Measurements from ENCODE around the gene EPHA2.

DNA sequence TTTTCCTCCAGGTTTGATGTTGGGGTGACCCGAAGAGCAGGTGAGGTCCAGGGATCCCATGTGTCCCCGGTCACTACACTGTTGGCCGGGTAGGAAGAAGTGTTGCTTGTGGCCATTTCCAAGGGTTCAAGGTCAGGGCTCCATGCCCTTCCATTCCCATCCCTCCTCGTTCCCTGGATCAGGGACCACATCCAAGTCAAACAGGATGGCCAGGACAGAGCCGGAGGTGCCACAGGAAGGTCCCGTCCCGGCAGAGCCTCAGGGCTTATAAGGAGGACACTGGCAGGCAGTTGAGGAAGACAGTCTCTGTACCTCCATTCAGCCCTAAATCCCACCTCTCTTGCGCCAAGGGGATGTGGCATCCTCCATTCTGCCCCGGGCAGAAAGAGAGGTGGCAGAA is 60.4 kb downstream of the EPHA2 start:
- TF ChIP-seq POLR2AphosphoS5 (IDR thresholded peaks at IDR 0.05; ENCODE audit: low read depth) (no peak), EZH2 (IDR thresholded peaks at IDR 0.05; ENCODE audit: low read depth, unreplicated experiment) (no peak), JUNB (IDR thresholded peaks at IDR 0.05; ENCODE audit: unreplicated experiment) (no peak), EZH2phosphoT487 (IDR thresholded peaks at IDR 0.05; ENCODE audit: unreplicated experiment) (no peak), ZNF114 (CRISPR knock-in tag; IDR thresholded peaks at IDR 0.05) (no peak), CREB1 (CRISPR knock-in tag; IDR thresholded peaks at IDR 0.05; ENCODE audit: low read depth) (no peak), ZNF331 (CRISPR knock-in tag; IDR thresholded peaks at IDR 0.05; ENCODE audit: low read depth) (no peak), STAT1 (IDR thresholded peaks at IDR 0.05; ENCODE audit: unreplicated experiment) (no peak), NANOG (IDR thresholded peaks at IDR 0.05; ENCODE audit: borderline replicate concordance) (no peak)
- TF ChIP-seq, protein P1, sequence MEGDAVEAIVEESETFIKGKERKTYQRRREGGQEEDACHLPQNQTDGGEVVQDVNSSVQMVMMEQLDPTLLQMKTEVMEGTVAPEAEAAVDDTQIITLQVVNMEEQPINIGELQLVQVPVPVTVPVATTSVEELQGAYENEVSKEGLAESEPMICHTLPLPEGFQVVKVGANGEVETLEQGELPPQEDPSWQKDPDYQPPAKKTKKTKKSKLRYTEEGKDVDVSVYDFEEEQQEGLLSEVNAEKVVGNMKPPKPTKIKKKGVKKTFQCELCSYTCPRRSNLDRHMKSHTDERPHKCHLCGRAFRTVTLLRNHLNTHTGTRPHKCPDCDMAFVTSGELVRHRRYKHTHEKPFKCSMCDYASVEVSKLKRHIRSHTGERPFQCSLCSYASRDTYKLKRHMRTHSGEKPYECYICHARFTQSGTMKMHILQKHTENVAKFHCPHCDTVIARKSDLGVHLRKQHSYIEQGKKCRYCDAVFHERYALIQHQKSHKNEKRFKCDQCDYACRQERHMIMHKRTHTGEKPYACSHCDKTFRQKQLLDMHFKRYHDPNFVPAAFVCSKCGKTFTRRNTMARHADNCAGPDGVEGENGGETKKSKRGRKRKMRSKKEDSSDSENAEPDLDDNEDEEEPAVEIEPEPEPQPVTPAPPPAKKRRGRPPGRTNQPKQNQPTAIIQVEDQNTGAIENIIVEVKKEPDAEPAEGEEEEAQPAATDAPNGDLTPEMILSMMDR (conservative IDR thresholded peaks at IDR 0.05; ENCODE audit: low read depth in 2 of 2): no peak
- TF ChIP-seq, protein P2, sequence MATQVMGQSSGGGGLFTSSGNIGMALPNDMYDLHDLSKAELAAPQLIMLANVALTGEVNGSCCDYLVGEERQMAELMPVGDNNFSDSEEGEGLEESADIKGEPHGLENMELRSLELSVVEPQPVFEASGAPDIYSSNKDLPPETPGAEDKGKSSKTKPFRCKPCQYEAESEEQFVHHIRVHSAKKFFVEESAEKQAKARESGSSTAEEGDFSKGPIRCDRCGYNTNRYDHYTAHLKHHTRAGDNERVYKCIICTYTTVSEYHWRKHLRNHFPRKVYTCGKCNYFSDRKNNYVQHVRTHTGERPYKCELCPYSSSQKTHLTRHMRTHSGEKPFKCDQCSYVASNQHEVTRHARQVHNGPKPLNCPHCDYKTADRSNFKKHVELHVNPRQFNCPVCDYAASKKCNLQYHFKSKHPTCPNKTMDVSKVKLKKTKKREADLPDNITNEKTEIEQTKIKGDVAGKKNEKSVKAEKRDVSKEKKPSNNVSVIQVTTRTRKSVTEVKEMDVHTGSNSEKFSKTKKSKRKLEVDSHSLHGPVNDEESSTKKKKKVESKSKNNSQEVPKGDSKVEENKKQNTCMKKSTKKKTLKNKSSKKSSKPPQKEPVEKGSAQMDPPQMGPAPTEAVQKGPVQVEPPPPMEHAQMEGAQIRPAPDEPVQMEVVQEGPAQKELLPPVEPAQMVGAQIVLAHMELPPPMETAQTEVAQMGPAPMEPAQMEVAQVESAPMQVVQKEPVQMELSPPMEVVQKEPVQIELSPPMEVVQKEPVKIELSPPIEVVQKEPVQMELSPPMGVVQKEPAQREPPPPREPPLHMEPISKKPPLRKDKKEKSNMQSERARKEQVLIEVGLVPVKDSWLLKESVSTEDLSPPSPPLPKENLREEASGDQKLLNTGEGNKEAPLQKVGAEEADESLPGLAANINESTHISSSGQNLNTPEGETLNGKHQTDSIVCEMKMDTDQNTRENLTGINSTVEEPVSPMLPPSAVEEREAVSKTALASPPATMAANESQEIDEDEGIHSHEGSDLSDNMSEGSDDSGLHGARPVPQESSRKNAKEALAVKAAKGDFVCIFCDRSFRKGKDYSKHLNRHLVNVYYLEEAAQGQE (IDR thresholded peaks at IDR 0.05; ENCODE audit: unreplicated experiment): no peak
- TF ChIP-seq, protein P3, sequence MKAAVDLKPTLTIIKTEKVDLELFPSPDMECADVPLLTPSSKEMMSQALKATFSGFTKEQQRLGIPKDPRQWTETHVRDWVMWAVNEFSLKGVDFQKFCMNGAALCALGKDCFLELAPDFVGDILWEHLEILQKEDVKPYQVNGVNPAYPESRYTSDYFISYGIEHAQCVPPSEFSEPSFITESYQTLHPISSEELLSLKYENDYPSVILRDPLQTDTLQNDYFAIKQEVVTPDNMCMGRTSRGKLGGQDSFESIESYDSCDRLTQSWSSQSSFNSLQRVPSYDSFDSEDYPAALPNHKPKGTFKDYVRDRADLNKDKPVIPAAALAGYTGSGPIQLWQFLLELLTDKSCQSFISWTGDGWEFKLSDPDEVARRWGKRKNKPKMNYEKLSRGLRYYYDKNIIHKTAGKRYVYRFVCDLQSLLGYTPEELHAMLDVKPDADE (IDR thresholded peaks at IDR 0.05): no peak

Measured in GM23338 (cell line).